ENCODE results near the gene CHST7.
"Not testable (repeated sequence)": the region's sequence is repeated elsewhere in the genome, so short reads cannot be mapped to it uniquely, and the experiment has no call there.

CHST7 gene, protein sequence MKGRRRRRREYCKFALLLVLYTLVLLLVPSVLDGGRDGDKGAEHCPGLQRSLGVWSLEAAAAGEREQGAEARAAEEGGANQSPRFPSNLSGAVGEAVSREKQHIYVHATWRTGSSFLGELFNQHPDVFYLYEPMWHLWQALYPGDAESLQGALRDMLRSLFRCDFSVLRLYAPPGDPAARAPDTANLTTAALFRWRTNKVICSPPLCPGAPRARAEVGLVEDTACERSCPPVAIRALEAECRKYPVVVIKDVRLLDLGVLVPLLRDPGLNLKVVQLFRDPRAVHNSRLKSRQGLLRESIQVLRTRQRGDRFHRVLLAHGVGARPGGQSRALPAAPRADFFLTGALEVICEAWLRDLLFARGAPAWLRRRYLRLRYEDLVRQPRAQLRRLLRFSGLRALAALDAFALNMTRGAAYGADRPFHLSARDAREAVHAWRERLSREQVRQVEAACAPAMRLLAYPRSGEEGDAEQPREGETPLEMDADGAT

DNA sequence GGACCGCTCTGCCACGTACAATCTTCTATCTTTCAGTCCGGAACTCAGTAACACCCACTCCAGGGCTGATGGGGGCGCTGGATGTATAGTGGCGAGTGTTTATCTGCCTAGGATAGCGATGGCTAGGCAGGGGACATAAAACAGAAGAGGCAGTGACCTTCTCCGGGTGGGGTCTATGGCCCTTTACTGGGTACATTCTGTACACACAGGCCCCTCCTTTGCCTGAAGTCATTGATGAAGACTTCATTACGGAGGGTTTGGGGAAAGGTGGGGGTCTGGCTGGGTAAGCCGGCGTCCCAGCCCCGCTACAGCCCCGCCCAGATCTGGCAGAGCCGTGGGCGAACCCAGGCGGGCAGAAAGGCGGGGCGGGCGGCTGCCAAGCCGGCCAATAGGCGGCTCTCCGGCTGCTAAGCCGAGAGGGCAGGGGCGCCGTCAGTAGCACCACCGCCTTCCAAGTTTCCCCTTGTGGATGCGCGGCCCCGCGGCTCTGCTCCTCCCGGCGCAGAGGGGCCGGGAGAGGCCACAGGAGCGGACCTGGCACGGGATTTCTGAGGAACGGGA lies at the start of gene CHST7:
CHST7 (plus strand) TSS at position 435 of the 561 bp plus-strand sequence. CDS start 167 bp downstream, outside the sequence.
- DNase-seq = peak; percentile 88

DNA sequence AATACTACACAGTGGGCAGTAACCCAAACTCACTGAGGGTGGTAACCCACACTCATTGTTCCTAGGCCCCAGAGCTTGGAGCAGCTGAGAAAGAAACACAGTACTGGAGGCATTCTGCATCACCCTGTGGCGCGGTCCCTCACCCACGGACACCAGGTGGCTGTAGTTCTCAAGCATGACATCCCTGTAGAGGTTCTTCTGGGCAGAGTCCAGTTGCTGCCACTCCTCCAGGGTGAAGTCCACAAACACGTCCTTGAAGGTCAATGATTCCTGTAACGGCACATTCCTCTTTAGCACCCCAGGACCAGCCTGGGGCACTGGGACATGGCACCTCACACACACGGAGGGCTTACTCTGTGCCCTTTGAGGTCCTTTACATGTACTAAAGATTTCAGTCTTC lies 44.9 kb upstream of the CHST7 start:
- not testable (repeated sequence) for DNase-seq

DNA sequence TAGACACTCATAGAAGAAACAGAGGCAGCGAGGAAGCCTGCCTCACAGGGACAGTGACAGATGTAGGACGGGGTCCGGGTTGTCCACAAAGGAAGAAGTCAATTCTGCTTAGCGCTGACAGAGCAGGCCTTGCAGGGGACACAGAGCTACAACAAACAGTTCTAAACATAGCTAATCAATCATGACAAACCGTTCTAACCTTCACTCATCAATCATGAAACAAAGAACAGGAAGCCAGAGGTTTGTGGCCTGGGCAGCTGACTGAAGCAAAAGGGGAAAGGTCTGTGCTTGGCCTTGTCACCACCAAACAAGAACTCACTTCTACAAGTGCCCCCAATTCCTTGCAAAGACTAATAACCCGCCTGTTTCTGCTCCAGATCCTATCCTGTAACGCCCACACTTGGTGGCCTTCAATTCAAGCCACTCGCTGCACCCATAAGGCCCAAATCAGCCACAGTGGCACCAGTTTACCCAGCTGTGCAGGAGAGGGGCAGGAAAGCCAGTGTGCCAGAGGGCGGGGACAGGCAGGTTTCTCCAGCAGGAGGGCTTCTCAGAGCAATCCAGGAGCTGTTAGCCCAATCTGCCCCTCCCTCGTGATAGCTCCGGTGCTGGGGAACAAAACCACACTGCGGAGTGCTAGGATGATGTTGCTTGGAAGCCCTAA lies 43.7 kb upstream of the CHST7 start:
- DNase-seq = not testable (repeated sequence)

DNA sequence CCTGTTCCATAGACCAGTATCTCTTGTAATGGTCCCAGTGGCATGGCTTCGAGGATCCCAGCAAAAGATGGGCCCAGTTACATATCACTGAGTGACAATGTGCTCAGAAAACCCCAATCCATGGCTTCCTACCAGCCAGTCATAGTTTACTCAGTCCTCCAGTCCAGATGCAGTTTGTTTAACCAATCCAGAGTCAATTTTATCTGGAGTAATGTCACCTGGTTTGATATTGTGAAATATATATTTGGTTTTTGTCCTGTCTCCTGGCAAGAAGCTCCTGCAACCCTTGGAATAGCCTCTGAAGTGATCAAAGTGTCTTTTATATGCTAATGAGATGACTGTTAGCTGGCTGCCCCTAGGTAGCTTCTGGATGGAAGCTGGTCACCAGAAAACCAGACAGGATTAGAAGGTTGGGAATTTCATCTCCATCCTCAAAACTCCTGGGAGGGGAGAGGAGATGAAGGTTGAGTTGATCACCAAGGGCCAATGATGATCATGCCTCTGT lies 43.1 kb upstream of the CHST7 start:
- not testable (repeated sequence) for DNase-seq

DNA sequence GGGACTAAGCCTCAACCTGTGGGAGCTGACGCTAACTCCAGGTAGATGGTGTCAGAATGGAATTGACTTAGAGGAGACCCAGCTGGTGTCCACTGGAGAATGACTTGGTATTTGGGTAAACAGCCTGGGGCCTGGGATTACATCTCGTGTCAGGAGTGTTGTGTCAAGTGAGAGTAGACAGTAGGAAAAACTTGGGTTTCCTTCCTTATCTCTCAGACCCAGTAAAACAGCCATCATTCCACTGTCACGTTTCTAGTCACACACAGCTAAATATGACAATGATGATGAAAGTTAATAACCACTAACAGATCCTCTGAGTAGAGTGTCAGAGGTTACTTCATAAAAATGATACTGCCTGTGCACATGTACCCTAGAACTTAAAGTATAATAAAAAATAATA lies 42.1 kb upstream of the CHST7 start:
- no peak for DNase-seq

DNA sequence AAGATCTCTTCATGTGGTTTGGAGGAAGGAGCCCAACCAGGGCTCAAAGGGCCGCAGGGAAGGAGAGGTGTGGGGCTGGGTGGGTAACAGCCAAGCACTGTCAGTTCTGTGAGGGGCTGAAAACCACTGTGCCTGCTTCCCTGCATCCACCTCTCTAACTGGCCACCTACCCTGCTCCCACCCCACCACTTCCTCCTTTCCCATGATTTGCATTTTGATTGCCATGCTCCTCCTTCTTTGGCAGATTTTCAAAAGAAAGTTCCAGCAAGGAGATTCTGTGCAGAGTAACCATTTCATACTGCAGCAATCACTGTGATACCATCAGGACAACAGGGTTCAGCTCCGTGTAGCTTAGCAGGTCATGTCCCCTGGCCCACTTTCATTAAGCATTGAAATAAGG lies 30.1 kb upstream of the CHST7 start:
- no peak for DNase-seq

DNA sequence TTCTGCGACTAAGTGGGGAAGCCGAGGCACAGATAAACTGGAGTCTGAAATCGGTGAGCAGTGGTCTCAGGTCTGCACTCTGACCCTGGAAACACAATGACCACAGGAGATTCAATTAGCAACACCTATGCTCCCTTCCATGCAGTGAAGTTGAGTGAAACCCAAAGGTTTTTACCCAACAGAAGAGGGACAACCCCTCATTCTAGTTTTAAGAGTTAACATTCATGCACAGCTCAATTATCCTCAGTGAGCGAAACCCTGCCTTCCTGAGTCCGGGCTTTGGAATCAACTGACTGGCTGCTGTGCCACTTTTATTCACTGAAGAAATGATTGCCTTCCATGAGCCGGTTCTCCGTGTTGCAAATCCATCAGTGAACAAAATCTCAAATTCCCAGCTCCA lies 29.0 kb upstream of the CHST7 start:
- DNase-seq = not testable (repeated sequence)

DNA sequence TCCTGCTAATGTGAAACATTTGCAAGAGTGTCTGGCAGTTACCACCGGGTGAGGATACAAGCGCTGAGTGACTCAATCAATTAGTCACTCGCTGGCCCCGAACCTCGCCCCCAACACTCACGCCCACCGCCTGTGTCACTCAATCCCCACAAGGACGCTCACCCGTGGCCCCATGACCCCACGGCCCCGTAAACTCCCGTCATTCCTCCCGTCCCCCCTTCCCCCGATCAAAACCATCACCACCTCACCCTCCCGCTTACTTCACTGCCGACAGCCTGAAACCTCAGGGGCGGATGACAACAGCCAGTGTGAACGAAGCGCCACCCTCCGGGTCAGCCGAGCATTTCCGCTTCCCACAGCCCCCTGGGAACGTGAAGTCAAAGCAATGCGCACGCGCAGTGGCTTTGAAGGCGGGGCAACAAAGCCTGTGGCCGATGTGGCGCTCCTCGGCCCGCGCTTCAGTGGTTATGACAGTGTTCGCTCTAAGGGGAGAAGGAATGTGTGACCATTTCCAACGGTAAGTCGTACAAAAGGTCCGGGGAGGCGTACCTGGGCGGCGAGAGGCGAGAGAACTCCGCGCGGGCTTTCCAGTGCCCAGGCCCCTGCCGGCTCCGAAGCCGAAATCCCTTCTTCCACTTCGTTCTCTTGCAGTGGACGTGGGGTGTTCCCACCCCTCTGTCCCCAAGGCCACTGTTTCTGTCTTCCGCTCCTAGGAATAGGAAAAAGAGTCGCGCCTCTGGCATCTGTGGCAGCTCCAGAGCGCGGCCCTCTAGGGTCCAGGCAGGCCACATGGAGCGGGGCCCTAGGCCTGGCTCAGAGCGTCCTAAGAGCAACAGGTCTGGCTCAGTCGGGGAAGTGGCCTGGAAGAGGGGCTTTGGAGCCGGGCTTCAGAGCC lies 28.2 kb upstream of the CHST7 start, which contains the start of gene ZNF674:
ZNF674 (minus strand) TSS at position 311 of the 895 bp plus-strand sequence. CDS start 3,334 bp downstream, outside the sequence.
- peak; percentile 91 for DNase-seq

DNA sequence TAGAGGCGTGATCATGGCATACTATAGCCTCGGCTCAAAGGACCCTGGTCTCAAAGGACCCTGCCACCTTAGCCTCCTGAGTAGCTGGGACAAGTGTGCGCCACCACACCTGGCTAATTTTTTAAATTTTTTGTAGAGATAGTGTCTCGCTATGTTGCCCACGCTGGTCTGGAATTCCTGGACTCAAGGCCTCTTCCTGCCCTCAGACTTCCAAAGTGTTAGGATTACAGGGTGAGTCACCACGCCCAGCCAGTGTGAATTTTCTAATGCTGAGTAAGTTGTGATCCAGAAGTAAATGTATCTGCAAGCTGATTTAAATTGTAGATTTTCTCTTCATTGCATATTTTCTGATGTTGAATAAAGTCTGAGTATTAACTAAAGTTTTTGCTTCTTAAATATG lies 25.7 kb upstream of the CHST7 start:
- no peak for DNase-seq

DNA sequence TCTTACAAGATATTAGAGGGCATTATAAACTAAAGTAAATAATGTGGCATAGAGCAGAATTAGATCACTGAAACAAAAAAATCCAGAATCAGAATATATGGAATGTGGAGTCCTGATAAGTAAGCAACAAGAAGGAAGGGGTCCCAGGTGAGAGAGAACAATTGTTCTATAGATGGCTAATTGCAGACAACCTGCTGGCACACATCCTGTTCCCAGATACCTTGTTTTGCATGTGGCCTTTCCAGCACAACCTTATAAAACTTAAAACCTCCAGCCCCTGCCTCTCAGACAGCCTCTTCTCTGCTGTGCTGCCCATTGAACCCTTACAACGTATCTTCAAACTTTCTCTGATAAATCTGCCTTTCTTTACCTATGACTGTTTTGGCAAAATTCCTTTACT lies 23.7 kb upstream of the CHST7 start:
- no peak for DNase-seq

DNA sequence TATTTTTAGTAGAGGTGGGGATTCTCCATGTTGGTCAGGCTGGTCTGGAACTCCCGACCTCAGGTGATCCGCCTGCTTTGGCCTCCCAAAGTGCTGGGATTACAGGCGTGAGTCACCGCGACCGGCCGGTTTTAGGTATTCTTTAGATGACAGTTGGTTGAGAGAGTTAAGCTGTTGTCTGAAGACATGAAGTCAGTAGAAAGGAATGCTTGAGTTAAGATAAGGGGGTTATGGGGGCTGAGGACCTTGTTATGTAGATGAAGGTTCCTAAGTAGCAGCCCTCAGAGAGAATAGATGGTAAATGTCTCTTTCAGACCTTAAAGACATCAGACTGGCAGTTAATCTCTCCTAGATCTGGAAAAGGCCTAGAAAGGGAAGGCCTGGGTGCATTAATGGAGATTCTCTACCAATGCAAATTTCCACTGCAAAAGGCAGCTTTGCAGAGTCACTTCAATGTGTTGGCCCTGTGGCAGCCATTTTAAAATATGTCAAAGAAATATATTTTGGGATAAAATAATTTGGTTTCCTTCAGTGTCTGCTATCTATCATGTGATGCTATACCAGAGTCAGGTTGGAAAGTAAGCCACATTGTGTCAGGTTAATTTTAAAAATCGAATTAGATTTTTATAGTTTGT lies 22.0 kb upstream of the CHST7 start:
- DNase-seq = no peak

DNA sequence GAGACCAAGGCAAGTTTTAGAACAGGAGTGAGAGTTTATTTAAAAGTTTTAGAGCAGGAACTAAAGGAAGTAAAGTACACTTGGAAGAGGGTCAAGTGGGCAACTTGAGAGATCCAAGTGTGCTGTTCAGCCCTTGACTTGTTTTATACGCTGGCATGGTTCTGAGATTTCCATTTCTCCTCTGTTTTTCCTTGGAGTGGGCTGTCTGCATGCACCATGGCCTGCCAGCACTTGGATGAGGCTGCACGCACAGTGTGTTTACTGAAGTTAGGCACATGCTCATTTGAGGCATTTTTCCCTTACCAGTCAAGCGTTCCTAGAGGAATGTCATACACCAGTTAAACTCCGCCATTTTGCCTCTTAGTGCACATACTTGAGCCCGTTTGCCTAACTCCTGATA lies 19.6 kb upstream of the CHST7 start:
- DNase-seq = no peak

DNA sequence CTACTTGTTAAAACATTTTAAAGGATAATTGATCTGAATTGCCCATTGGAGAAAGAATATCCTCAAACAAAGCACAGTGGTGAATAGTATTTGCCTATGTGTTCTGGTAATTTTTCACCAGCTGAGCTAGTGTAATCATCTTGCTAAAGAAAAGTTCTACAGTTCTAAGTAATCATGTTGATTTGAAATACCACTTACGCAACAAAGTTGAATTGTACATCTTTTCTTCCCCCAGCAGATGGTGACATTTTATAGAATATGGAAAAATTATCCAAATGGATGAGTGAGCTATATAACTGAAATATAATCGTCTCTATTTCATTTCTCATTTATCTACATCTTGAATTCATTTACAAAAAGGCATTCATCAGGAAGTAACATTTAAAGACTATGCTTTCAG lies 18.6 kb upstream of the CHST7 start:
- peak; percentile 11 for DNase-seq

DNA sequence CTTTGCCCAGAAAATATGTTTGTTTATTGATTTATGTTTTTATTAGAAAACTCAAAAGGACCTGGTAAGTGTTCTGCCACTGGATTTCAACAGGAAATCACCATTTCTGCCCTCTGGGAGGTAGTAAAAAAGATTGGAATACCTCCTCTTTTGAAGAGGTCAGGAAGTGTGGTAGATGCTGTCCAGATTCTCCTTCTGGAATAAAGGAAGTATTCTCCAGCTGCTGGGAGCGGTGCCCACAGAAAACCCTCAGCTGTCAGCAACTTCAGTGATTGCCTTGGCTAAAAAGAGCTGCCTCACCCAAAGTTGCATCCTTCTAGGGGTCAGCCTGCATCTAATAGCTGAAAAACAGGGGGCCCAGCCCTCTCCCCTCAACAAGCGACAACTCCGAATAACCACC lies 14.5 kb upstream of the CHST7 start:
- DNase-seq = no peak

DNA sequence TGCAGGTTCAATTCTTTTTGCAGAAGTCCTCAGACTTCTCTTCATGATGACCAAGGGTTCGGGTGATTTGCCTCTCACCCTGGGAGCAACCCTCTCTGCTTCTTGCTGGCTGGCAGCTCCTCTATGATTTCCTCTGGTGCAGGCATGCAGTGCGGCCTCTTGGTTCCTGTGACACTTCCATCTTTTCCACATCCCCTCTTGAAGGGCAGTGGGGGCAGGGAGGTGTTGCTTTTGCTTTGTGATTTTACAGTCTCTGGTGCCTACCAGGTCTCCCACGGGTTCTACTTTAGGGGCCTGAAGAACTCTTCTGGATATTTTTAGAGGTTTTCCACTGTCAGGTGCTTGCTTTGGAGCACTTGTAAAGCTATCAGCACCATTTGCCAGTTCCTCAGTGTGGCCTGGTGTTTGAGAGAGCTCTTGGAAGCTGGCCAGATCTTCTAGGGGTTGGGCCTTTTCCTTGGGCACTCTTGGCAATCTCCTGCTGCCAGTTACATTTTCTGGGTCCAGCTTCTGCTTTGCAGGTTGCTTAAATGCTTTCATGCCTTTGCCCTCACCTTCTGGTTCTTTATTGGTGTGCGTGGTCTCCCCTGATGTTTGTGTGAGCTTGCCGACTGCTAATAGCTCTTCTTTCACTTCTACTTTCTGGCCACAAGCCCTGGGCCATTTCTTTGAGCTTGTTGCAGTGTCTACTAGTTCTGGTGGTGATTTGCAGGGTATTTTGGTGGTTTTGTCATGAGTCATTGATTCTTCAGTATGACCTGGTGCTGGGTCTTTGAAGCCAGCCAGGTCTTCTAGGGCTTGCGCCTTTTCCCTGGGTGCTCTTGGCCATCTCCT lies 11.5 kb upstream of the CHST7 start:
- no peak for DNase-seq

DNA sequence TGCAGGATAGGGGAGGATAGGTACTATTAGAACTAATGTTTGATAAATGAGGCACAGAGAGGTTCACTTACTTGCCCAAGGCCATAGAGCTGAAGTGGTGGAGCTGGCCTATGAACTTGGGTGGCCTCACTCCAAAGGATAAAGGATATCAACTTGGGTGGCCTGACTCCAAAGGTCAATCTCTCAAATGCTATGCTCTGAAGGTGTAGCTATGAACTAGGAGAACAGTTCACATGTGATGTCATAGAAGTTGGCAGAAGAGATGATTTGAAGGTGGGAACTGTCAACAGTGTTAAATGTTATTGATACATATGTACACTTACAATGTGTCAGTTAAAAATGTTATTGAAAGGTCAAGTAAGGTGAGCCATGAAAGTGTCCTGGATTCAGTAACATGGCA lies 6.2 kb upstream of the CHST7 start:
- DNase-seq = no peak

DNA sequence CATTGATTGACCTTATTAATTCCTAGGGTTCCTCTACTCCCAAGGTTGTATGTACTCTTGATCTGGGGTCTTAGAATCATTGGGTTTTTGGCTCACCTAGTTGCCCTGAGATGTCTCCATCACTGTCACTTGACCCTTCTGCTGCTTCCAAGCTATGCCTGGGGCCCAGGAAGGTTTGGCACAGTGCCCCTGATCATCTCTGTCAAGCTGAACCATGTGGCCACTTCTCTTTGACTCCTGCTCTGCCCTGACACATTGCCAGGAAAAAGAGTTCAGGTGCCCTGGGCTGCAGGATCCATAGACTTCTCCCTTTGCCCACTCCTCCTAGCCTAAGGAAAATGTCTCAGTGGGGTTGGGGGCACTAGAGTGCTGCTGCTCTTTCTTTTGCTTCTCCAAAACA lies 3.9 kb upstream of the CHST7 start:
- DNase-seq = no peak

DNA sequence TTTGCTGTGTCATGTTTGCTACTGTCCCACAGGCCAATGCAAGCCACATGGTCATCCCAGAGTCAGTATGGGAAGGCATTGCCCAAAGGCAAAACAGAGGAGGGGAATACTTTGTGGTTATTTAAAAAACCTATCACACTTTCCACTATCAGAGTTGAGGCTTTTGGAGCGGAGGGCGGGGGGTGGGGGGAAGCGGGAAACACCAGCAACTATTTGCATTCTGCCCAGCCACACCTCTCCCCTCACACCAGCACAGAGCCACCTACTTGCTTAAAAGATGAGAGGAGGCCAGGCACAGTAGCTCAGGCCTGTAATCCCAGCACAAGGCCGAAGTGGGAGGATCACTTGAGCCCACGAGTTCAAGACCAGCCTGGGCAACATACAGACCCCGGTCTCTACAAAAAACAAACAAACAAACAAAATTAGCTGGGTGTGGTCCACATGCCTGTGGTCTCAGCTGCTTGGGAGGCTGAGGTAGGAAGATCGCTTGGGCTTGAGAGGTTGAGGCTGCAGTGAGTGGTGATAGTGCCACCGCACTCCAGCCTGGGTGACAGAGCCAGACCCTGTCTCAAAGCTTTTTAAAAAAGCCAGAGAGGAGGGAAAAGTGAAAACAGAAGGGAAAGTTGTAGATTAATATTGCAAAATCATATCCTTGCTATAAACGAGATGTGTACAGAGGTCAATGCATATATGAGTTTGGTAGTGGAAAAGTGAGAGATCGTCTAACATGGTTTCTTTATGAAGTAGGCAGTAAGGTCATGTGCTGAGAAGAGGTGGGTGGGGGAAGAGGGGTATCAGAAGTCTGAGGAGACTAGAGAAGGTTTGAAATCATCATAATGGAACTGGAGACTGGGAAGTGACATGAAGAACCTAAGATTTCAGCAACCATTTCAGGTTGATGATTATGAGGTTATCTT lies 1.9 kb upstream of the CHST7 start:
- no peak for DNase-seq

DNA sequence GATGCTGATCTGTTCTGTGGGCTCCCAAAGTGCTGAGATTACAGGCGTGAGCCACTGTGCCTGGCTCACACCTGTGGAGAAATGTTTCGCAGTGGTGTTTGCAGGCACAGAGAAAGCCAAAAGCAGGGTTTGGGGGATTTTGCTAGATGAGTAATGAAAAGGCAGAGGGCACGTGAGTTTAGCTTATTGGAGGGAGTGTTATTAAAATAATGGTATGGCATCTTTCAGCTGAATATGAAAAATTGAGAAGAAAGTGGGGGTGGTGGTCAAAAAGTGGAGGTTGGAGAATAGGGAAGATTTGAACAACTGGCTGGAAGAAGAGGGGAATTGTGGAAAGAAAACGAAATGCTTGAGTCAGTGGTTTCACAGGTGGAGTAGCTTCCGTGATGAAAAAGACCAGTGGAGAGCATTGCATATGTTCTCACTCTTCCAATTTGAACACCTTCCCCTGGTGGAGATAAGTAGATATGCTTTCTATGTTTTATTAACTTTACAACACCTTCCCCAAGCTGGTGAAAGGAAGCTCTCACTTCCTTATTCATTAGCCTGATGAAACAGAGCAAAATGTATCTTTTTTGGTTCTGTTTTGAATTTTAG lies 1.1 kb upstream of the CHST7 start:
- no peak for DNase-seq
